ENCODE data around the gene CLN6. TPM values are rescaled to one million over a fixed set of nuclear protein-coding genes. Genes with fewer than 3 reads are reported as not detected.

The CLN6 gene
- total RNA-seq, 1 experiment from 2014 or later, result 68.7 TPM

- TF ChIP-seq SIN3A (IDR thresholded peaks at IDR 0.05; ENCODE audit: borderline replicate concordance, insufficient read depth, low read depth, low read length), result no peak
- TF ChIP-seq TCF7L2 (IDR thresholded peaks at IDR 0.05; ENCODE audit: low read depth, low read length), result no peak
- TF ChIP-seq POLR2AphosphoS5 (IDR thresholded peaks at IDR 0.05; ENCODE audit: low read depth, low read length), result no peak
- TF ChIP-seq CTCF (IDR thresholded peaks at IDR 0.05), result no peak
- TF ChIP-seq, protein P1, sequence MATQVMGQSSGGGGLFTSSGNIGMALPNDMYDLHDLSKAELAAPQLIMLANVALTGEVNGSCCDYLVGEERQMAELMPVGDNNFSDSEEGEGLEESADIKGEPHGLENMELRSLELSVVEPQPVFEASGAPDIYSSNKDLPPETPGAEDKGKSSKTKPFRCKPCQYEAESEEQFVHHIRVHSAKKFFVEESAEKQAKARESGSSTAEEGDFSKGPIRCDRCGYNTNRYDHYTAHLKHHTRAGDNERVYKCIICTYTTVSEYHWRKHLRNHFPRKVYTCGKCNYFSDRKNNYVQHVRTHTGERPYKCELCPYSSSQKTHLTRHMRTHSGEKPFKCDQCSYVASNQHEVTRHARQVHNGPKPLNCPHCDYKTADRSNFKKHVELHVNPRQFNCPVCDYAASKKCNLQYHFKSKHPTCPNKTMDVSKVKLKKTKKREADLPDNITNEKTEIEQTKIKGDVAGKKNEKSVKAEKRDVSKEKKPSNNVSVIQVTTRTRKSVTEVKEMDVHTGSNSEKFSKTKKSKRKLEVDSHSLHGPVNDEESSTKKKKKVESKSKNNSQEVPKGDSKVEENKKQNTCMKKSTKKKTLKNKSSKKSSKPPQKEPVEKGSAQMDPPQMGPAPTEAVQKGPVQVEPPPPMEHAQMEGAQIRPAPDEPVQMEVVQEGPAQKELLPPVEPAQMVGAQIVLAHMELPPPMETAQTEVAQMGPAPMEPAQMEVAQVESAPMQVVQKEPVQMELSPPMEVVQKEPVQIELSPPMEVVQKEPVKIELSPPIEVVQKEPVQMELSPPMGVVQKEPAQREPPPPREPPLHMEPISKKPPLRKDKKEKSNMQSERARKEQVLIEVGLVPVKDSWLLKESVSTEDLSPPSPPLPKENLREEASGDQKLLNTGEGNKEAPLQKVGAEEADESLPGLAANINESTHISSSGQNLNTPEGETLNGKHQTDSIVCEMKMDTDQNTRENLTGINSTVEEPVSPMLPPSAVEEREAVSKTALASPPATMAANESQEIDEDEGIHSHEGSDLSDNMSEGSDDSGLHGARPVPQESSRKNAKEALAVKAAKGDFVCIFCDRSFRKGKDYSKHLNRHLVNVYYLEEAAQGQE (IDR thresholded peaks at IDR 0.05; ENCODE audit: insufficient read depth in 1 of 2, low read depth in 2 of 2, low read length in 1 of 2), result no peak
- H3K36me3 ChIP-seq (ENCODE audit: control insufficient read depth, insufficient read depth, low read length), result no peaks in the 10 kb centered on the region
- H3K27ac ChIP-seq (ENCODE audit: low read length), result no peak overlapping the region
- ChIA-PET POLR2A (no interaction called here), CTCF (interaction anchor here (0.7 kb wide), 1 partner anchor 227 kb away, joined by 3 read pairs; no protein-coding TSS in a partner anchor)
- no peak overlapping the region for H3K4me3 ChIP-seq (ENCODE audit: low read depth in 2 of 2, low read length in 2 of 2)
- no TSS peak for BruUV-seq (replicated peaks)
- intact Hi-C loops (cut with micrococcal nuclease; ENCODE audit: unreplicated experiment), result no loop called here
- in situ Hi-C loops (cut with HindIII; ENCODE audit: low pct_unique_long_range_greater_than_20kb, low sequenced_read_pairs), result no loop called here
- peaks cover 3% of the 10 kb centered on the region; the same call in 1 of the 2 replicates for H3K4me1 ChIP-seq (ENCODE audit: control insufficient read depth, insufficient read depth, low read length)
- ATAC-seq (no peak), DNase-seq (ENCODE audit: low read depth, low spot score) (no peak)
- H3K9me3 ChIP-seq (ENCODE audit: control insufficient read depth, insufficient read depth, low read depth, low read length), result no peaks in the 10 kb centered on the region
- H3K27me3 ChIP-seq (ENCODE audit: control insufficient read depth, insufficient read depth, low read length), result peaks cover 7% of the 10 kb centered on the region; the same call in 1 of the 2 replicates
Observed at GRCh38 chr15:68261980-68262379, 32.5 kb upstream of the CLN6 start.

DNA sequence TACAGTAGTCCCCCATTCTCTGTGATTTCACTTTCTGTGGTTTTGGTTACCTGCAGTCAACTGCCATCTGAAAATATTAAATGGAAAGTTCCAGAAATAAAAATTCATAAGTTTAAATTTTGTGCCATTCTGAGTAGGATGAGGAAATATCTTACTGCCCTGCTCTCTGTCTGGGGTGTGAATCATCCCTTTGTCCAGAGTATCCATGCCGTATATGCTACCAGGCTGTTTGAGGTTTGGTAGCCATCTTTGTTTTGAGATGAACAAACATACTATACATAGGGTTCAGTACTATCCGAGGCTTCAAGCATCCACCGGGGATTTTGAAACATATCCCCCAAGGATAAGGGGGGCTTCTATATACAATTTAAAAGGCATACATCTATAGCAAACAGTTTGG, 31.7 kb upstream of the CLN6 start:
- Histone ChIP-seq H3K27me3 (ENCODE audit: control insufficient read depth, insufficient read depth, low read length) (peaks cover 7% of the 10 kb centered on the region; the same call in 1 of the 2 replicates), H3K36me3 (ENCODE audit: control insufficient read depth, insufficient read depth, low read length) (no peaks in the 10 kb centered on the region), H3K4me1 (ENCODE audit: control insufficient read depth, insufficient read depth, low read length) (peaks cover 6% of the 10 kb centered on the region; the same call in 1 of the 2 replicates), H3K27ac (ENCODE audit: low read length) (no peak overlapping the region), H3K4me3 (ENCODE audit: low read depth in 2 of 2, low read length in 2 of 2) (no peak overlapping the region), H3K9me3 (ENCODE audit: control insufficient read depth, insufficient read depth, low read depth, low read length) (no peaks in the 10 kb centered on the region)
- ATAC-seq, result no peak
- intact Hi-C loops (cut with micrococcal nuclease; ENCODE audit: unreplicated experiment) (no loop called here), in situ Hi-C loops (cut with HindIII; ENCODE audit: low pct_unique_long_range_greater_than_20kb, low sequenced_read_pairs) (no loop called here)
- CTCF ChIA-PET, result no interaction called here
- DNase-seq (ENCODE audit: low read depth, low spot score), result no peak
- TF ChIP-seq TCF7L2 (IDR thresholded peaks at IDR 0.05; ENCODE audit: low read depth, low read length) (no peak), CTCF (IDR thresholded peaks at IDR 0.05) (no peak), SIN3A (IDR thresholded peaks at IDR 0.05; ENCODE audit: borderline replicate concordance, insufficient read depth, low read depth, low read length) (no peak), POLR2AphosphoS5 (IDR thresholded peaks at IDR 0.05; ENCODE audit: low read depth, low read length) (no peak)
- TF ChIP-seq, protein P1 (IDR thresholded peaks at IDR 0.05; ENCODE audit: insufficient read depth in 1 of 2, low read depth in 2 of 2, low read length in 1 of 2), result no peak
- POLR2A ChIA-PET, result no interaction called here
- BruUV-seq (replicated peaks), result no TSS peak
